ENCODE data around the gene LRRN4.

Gene LRRN4

DNA sequence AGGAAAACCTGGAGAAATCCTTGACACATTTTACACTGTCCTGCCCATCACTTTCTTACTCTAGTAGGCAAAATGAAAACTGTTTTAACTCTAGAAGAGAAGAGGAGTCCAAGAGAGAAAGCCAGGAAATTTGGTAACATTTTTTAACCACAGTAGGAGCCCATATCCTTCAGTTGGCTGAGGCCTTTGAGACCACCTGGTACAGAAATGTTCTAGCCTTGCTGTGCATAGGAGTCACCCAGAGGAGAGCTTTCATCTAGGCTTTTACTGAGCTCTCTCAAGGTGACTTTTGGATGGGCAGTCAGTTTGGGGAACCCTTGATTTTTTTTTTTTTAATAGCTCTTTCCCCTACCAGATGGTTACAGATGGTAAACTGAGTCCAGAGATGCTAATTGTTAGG lies 25.0 kb downstream of the LRRN4 start:
- TF ChIP-seq, protein P1, sequence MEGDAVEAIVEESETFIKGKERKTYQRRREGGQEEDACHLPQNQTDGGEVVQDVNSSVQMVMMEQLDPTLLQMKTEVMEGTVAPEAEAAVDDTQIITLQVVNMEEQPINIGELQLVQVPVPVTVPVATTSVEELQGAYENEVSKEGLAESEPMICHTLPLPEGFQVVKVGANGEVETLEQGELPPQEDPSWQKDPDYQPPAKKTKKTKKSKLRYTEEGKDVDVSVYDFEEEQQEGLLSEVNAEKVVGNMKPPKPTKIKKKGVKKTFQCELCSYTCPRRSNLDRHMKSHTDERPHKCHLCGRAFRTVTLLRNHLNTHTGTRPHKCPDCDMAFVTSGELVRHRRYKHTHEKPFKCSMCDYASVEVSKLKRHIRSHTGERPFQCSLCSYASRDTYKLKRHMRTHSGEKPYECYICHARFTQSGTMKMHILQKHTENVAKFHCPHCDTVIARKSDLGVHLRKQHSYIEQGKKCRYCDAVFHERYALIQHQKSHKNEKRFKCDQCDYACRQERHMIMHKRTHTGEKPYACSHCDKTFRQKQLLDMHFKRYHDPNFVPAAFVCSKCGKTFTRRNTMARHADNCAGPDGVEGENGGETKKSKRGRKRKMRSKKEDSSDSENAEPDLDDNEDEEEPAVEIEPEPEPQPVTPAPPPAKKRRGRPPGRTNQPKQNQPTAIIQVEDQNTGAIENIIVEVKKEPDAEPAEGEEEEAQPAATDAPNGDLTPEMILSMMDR (IDR thresholded peaks at IDR 0.05), result no peak

DNA sequence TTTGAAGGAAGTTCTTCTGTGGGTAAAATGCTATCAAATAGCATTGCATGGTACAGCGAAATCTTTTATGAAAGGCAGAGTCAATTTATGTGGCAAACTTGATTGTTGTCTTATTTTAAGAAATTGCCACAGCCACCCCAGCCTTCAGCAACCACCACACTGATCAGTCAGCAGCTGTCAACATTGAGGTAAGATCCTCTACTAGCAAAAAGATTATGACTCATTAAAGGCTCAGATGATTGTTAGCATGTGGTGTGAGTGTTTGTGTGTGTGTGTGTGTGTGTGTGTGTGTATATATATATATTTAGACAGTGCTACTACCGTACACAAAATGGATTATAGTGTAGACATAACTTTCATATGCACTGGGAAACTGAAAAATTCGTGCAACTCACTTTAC lies 27.8 kb downstream of the LRRN4 start:
- TF ChIP-seq, protein P1 (IDR thresholded peaks at IDR 0.05), result no peak

DNA sequence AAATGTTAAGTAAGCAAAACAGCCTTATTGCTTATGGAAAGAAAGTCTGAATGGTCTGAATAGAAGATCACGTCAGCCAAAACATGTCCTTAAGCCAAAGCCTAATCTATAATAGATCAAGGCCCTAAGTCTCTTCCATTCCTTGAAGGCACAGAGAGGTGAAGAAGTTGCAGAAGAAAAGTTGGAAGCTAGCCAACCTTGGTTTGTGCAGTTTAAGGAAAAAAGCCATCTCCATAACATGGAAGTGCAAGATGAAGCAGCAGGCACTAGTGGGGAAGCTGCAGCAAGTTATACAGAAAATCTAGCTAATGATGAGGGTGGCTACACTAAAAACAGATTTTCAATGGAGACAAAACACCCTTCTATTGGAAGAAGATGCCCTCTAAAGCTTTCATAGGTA lies 29.1 kb downstream of the LRRN4 start:
- TF ChIP-seq, protein P1 (IDR thresholded peaks at IDR 0.05), result no peak

GRCh38 chr20:6017880-6018279 lies 36.0 kb downstream of the LRRN4 start:
- TF ChIP-seq, protein P1 (IDR thresholded peaks at IDR 0.05), result no peak

- TF ChIP-seq, protein P1 (IDR thresholded peaks at IDR 0.05), result no peak
Measured at GRCh38 chr20:6017467-6017866, 36.4 kb downstream of the LRRN4 start.

DNA sequence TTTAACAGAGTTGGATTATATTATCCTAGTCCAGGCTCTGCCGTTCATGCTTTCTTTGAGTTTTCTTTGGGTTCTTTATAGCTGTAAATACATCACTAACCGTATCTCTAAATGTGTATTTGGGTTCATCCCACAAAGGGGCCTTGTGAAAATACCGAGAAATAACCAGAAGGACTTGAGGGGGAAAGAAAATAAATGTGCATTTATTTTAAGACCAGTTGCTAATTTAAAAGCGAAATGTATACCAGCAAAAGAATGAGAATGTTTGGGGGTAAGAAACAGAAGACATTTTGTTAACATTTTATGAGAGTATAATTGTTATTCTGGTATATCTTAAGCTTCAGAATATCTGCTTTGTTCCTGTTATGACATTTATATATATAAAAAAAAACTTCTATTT lies 38.9 kb downstream of the LRRN4 start:
- TF ChIP-seq, protein P1 (IDR thresholded peaks at IDR 0.05), result no peak

DNA sequence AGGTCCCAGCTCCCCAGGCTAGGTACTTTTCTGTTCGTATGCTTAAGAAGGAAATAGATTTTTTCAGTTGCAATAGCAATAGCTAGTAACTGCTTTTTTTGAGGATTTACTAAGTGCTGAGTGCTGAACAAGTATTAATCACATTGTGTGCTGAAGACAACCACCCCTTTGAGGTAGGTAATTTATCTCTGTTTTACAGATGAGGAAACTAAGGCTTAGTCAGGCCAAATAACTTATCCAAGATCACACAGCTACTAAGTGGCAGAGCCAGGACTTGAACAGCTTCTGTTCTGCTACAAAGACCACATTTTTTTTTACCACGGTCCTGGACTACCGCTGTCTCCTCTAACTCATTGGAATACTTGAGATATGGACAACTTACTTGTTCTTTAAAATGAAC lies 39.8 kb downstream of the LRRN4 start:
- TF ChIP-seq, protein P1 (IDR thresholded peaks at IDR 0.05), result no peak

- TF ChIP-seq, protein P1 (IDR thresholded peaks at IDR 0.05), result no peak
Measured at GRCh38 chr20:6012179-6012578, 41.7 kb downstream of the LRRN4 start.

All from LNCAP (cell line).